Measurements from ENCODE around the gene FHIT. TPM values are rescaled to one million over a fixed set of nuclear protein-coding genes. Genes with fewer than 3 reads are reported as not detected.
"Not testable (repeated sequence)": the region's sequence is repeated elsewhere in the genome, so short reads cannot be mapped to it uniquely, and the experiment has no call there.

FHIT gene
- polyA plus RNA-seq, 3 donors = 3.1 to 3.9 (median 3.3) TPM

GRCh38 chr3:61043156-61043555 is 208.1 kb downstream of the FHIT start:
- no peak overlapping the region for H3K27ac ChIP-seq (ENCODE audit: low read depth, low read length)
- WGBS, 3 donors = 93 to 97% (median 95%) methylated on average over 10 of the region's 10 CpGs

DNA sequence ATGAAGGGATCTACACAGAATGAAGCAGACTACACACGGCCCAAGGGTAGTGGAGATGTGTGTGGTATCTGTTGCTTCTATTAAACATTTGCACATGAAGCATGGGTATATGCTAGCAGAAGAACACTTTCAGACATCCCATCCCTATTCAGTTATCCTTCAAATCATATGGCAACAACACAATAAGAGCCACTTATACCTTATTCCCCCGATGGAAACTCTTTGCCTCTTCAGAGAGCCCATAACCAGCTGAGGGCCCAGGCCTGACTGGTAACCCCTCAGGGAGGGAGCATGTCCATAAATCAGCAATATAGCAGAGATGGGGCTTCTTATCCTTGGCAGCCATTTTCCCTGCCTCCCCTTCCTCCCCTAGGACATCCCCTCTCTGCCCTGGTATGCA is 210.6 kb downstream of the FHIT start:
- WGBS, 3 donors = 84 to 92% (median 88%) methylated on average over 2 of the region's 2 CpGs

GRCh38 chr3:61035573-61035972 is 215.7 kb downstream of the FHIT start:
- WGBS, 3 donors = 94 to 98% (median 96%) methylated on average over 1 of the region's 1 CpG
- no peak overlapping the region for H3K27ac ChIP-seq (ENCODE audit: low read depth, low read length)

More for the DNA sequence above, 210.6 kb downstream of the FHIT start:
- H3K27ac ChIP-seq (ENCODE audit: low read depth, low read length) = no peak overlapping the region

DNA sequence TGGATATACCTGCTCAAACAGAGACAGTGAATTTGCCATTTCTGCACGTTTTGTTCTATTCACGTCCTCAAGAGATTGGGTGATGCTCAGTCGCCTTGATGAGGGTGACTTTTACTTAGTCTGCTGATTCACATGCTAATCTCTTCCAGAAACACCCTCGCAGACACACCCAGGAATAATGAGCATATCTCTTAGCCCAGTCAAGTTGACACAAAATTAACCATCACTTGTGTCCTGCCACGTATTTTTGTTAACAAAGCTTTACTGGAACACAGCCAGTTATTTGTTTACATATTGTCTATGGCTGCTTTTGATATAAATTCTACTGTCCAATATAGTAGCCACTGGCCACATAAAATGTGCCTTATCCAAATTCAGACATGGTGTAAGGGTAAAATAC is 218.3 kb downstream of the FHIT start:
- H3K27ac ChIP-seq (ENCODE audit: low read depth, low read length) = no peak overlapping the region
- 84 to 87% (median 85%) methylated on average over 5 of the region's 5 CpGs for WGBS, 3 donors

DNA sequence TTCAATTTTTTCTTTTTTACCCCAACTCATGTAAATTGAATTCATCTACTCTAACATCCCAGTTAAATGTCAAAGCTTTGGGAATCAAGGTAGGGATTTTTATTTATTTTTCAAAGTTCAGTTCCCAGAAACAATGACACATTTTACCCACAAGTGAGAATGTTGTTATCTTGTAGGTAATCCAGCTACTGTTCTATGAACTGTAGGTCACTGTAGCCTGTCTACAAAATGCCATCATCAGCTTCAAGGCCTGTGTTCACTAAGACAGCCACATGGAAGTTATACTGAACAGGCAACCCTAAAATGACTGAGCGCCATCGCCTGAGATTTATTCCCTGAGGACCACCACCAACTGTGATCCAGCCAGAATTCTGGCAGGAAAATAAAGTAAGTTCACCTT is 219.7 kb downstream of the FHIT start:
- WGBS, 3 donors = 88 to 95% (median 94%) methylated on average over 2 of the region's 2 CpGs
- no peak overlapping the region for H3K27ac ChIP-seq (ENCODE audit: low read depth, low read length)

DNA sequence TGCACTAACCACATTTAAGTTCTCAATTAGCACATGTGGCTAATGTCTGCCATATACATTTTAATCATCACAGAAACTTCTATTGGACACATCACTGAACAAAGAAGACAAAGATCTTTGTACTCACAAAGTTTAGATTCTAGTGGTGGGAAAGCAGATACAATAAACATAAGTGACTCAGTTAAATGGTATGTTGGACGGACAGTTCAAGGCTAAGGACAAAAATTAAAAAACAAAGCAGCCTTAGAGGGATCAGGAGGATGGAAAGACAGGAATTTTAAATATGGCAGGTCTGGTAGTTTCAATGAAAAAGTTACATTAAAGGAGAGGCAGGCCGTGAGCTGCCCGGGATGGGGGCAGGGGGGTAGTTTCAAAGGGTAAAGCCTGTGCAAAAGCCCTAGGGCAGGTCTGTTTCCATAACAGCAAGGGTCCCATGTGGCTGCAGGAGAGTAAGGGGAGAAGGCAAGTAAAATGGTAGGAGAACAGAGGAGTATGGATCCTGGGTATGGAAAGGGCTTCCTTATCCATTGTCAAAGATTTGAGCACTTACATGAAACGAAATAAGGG is 220.7 kb downstream of the FHIT start:
- WGBS, 3 donors = 79 to 92% (median 86%) methylated on average over 4 of the region's 4 CpGs
- no peak overlapping the region for H3K27ac ChIP-seq (ENCODE audit: low read depth, low read length)

- 64 to 71% (median 70%) methylated on average over 5 of the region's 5 CpGs for WGBS, 3 donors
- H3K27ac ChIP-seq (ENCODE audit: low read depth, low read length) = no peak overlapping the region
These were observed 222.1 kb downstream of the FHIT start for GRCh38 chr3:61029194-61029593.

DNA sequence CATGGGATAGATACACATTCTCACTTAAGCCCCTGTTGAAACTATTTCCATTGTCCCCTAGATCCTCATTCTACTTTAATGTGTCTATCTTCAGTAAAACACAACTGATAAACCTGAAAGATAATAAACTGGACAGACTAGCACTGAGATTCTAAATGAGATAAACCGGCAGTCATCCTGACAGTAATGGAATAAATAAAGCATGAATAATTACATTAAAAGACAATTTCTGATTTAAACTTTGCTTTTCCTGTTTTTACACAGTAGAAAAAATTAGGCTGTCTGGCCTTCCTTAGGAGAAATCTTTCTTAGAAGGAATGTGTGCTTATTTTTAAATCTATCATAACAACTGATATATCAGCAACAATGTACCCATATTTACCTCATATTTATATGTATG is 232.4 kb downstream of the FHIT start:
- no peak overlapping the region for H3K27ac ChIP-seq (ENCODE audit: low read depth, low read length)
- 78% methylated on average over 1 of the region's 1 CpG for WGBS, 3 donors

DNA sequence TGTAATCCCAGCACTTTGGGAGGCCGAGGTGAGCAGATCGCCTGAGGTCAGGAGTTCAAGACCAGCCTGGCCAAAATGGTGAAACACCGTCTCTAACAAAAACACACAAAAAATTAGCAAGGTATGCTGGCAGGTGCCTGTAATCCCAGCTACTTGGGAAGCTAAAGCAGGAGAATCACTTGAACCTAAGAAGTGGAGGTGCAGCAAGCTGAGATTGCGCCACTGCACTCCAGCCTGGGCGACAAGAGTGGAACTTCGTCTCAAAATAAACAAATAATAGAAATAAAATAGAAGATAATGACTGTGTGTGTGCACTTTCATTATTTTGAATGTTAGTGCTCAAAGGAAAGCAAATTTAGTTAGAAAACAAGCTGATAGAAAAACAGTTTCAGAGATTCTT is 234.2 kb downstream of the FHIT start:
- not testable (repeated sequence) for H3K27ac ChIP-seq (ENCODE audit: low read depth, low read length)

DNA sequence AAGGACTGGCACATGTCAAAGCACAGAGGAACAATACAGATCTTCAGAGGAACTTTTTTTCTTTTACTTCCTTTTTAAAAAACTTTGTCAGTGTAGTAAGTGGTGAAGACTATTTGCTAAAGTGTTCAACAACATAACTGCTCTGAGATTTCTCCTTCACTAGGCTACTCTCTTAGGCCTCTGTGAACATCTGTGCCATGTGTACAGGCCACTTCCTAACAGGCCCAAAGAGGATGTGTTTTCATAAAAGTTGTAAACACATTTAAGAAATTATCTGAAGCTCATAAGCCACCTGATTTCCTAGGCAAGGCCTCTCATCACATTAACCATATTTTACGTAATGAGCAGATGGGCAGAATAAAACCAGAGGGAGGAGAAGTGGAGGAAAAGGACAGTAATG is 235.4 kb downstream of the FHIT start:
- no peak overlapping the region for H3K27ac ChIP-seq (ENCODE audit: low read depth, low read length)
- 65 to 100% (median 75%) methylated on average over 1 of the region's 1 CpG for WGBS, 3 donors

More for the DNA sequence above, 234.2 kb downstream of the FHIT start:
- 94 to 96% (median 95%) methylated on average over 6 of the region's 6 CpGs for WGBS, 3 donors

DNA sequence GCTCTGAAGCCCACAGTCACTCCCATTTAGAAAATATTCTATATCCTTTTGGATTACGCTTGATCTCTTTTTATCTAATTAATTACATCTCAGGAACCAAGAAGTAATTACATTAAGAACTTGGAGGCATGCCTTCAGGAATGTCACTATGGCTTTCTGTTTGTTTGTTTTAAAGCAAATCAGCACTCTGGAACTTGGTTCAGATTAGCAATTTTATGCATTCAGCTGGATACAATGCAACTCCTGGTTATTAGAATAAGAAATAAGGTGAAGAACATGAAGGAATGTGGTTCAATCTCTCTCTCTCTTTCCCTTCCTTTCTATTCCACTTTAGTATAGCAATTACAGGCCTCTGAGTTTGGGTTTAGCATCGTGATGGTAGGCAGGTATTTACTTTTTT is 235.8 kb downstream of the FHIT start:
- H3K27ac ChIP-seq (ENCODE audit: low read depth, low read length) = no peak overlapping the region
- 59 to 78% (median 77%) methylated on average over 2 of the region's 2 CpGs for WGBS, 3 donors

DNA sequence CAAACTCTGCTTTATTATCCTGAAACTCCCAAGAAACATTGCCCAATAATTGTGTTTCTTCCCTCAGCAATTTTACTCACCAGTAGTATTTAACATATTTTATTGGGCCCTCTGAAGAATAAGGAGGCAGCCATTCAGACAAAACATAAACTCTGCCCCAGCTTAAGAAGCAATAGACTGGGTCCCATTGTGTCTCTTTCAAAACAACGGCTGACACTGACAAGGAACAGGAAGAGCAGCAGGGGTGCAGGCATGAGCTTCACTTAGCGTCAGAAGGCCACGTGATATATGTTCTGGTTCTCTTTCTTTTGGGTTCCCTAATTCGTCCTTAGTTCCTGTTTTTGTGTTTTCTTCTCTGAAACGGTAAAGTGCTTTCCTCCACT is 242.3 kb downstream of the FHIT start:
- no peak overlapping the region for H3K27ac ChIP-seq (ENCODE audit: low read depth, low read length)
- 24 to 71% (median 33%) methylated on average over 5 of the region's 5 CpGs for WGBS, 3 donors

DNA sequence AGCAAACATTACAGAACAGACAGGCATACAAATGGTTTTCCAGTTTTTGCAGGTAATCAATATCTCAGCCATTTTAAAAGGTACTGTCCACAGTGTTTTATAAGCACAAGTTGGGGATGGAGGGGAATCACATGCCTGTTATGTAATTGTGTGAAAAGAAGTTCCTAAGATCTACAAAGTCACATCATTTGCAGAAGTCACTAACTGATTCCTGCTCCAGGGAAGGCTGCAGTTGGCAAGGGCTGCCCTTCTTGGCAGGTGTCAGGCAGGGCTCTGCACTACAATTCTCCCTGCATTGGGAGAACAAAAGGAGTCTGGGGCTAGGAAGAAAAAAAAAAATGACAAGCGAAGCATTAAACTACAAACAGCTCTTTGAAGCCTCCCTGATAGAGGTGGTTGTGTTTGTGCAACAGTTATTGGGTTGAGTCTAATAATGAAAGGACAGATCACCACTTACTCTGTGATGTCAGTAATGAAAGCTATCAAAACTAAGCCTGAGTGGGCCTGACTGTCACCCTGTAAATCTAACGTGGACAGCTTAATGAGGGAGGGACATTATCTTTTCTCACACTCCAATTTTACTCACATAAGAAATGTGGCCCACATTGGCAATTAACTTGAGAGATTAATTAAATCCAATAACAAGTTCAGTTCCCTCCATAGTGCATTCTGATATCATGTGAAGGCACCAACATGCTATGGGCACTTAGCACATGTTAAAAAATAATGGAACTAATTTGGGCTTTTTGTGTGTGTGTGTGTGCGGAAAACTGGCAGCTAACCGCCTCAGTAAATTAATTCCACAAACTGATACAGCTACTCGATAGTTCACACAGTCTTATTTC is 242.9 kb downstream of the FHIT start:
- WGBS, 3 donors = 84 to 93% (median 87%) methylated on average over 5 of the region's 5 CpGs
- H3K27ac ChIP-seq (ENCODE audit: low read depth, low read length) = no peak overlapping the region

GRCh38 chr3:61005591-61005990 is 245.7 kb downstream of the FHIT start:
- 81 to 86% (median 85%) methylated on average over 4 of the region's 4 CpGs for WGBS, 3 donors
- H3K27ac ChIP-seq (ENCODE audit: low read depth, low read length) = no peak overlapping the region

- WGBS, 3 donors = 80 to 93% (median 92%) methylated on average over 3 of the region's 3 CpGs
- H3K27ac ChIP-seq (ENCODE audit: low read depth, low read length) = no peak overlapping the region
These were observed 252.4 kb downstream of the FHIT start for GRCh38 chr3:60998858-60999257.

DNA sequence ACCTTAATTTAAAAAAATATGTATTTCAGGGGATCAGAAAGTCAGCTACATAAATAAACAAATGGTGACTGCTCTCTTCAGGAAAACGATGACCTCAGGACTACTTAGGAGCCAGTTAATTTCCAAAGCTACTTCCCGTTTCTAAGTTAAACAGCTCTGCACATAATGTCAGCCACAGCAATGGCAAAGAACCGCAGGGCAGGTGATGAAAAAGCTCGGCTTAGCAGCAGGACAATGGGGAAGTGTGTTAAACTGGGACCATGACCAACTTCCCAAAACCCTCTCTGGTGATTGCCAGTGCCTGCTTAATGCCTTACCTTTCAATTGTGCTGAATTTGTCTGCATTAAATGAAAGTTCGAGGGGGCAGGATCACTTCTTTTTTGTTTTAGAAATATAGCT is 258.9 kb downstream of the FHIT start:
- H3K27ac ChIP-seq (ENCODE audit: low read depth, low read length) = no peak overlapping the region
- 28 to 56% (median 46%) methylated on average over 5 of the region's 5 CpGs for WGBS, 3 donors

DNA sequence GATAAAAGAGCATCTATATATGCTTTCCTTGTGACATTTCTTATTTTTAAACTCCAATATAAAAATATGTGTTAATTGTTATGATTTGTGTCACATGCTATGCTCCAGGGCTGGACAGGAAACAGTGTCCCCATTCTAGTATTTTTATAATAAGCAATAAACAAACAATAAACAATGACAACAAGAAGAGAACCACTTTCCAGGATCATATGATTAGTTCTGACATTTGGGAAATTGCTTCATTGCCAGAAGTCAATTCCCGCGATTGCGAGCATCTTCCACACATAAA is 260.9 kb downstream of the FHIT start:
- H3K27ac ChIP-seq (ENCODE audit: low read depth, low read length) = no peak overlapping the region
- WGBS, 3 donors = 76 to 90% (median 86%) methylated on average over 3 of the region's 3 CpGs

DNA sequence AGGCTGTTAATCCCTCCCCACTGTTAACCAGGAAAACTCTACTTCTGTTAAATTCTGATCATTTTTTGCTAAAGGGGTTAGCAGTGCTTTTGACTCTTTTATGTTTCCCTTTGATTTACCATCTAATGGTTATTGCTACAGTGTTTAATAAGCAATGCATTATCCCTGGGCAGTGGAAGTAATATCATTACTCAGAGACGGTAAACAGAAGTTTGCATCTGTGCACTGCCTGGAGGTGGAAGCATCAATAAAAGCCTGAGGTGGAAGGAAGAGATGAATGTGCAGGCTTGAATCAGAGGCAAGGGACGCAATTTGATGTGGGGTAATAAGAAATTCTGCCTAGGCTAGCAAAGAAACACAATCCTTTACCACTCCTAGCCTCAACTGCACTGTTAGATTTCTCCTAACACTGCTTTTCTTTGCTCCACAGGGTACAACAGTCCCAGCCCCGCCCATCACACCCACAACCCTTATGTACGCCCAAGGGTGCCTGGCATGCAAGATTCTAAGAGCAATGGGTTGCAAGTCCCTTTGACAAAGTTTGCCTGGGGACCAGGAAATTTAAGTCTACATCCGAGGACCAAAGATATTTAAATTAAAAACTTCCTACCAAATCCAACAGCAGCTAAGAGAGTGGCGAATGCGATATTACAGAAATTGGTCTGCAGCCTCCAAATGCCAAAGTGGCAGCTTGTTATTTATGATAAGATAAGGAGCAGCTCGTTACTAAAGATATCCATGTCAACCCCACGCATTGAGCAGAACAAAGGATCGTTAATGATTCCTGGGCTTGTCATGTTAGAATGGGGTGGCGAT is 261.4 kb downstream of the FHIT start:
- 46 to 78% (median 73%) methylated on average over 11 of the region's 11 CpGs for WGBS, 3 donors
- no peak overlapping the region for H3K27ac ChIP-seq (ENCODE audit: low read depth, low read length)

GRCh38 chr3:60987191-60987590 is 264.1 kb downstream of the FHIT start:
- 93% methylated on average over 1 of the region's 1 CpG for WGBS, 3 donors

More at GRCh38 chr3:60987191-60987590, 264.1 kb downstream of the FHIT start:
- H3K27ac ChIP-seq (ENCODE audit: low read depth, low read length) = not testable (repeated sequence)
